K562 (cell line): Measurements from ENCODE around the gene PRR14L. TPM values are rescaled to one million over a fixed set of nuclear protein-coding genes. Genes with fewer than 3 reads are reported as not detected.
A peak's percentile ranks its signal among the peaks of the same experiment; 100 is the strongest.

Source experiments
- ATAC-seq: fragments of 200-7000 bp; cut with Tn5 transposase; 3 replicates; pipeline ENCODE4 v1.9.1; 2020; ENCODE audit warnings: moderate library complexity
- BruUV-seq: library from RNA; stranded (reverse); fragments of 400-500 nt; replicated peaks from 2 replicates; lab custom pipeline; 2021; lab: Mats Ljungman, UMichigan
- CTCF ChIA-PET: fragments of 300-600 bp; formaldehyde crosslinking; extraction: SDS; loops from one replicate; lab custom pipeline; 2021; ENCODE audit warnings: low intra/inter-chr PET ratio; lab: Yijun Ruan, JAX
- POLR2A ChIA-PET: fragments of 300-600, 350-650 bp; sonication (Branson Sonifier 250); formaldehyde crosslinking; extraction: SDS; loops from one replicate; lab custom pipeline; 2021; ENCODE audit warnings: antibody characterized with exemption, inconsistent platforms; lab: Yijun Ruan, JAX
- DNase-seq, 4 experiments: peaks; one replicate each; pipeline versions ENCODE4 v3.0.0 to v3.0.0-alpha.2; 2011 to 2018; ENCODE audit warnings: low spot score in 3 of 4, mixed read lengths in 3 of 4; ENCODE audit errors: extremely low read depth in 1 of 4
- FAIRE-seq: peaks from 2 replicates; lab custom pipeline; 2011; peaks lifted over from hg19 to GRCh38; lab: Jason Lieb, UNC
- H2AFZ ChIP-seq: 2 replicates; pipeline ENCODE4 v1.6.0; 2011; ENCODE audit warnings: low read depth, low read length, control low read depth, inconsistent platforms
- H3K27ac ChIP-seq: fragments of 200-600 bp; 3 replicates; pipeline ENCODE4 v1.8.0; 2011; ENCODE audit warnings: low read depth, mild to moderate bottlenecking, control low read depth, inconsistent platforms, low read length, moderate library complexity, mixed read lengths; ENCODE audit errors: extremely low read depth
- H3K27me3 ChIP-seq, 2 experiments: fragments of 300-600 bp in 1 of 2; 2 replicates in 1 of 2; 3 replicates in 1 of 2; pipeline versions ENCODE4 v1.6.0 to v1.8.0; 2011; ENCODE audit warnings: inconsistent platforms in 2 of 2, low read length in 2 of 2, mild to moderate bottlenecking in 1 of 2, mixed read lengths in 1 of 2, moderate library complexity in 1 of 2; ENCODE audit not compliant: control insufficient read depth in 2 of 2, insufficient read depth in 2 of 2
- H3K36me3 ChIP-seq: fragments of 300-600 bp; 3 replicates; pipeline ENCODE4 v1.8.0; 2011; ENCODE audit warnings: mild to moderate bottlenecking, low read length, inconsistent platforms; ENCODE audit not compliant: control insufficient read depth, insufficient read depth
- H3K4me1 ChIP-seq, 2 experiments: fragments of 200-600 bp in 1 of 2; replicated peaks in 1 of 2; 2 replicates in 1 of 2; 3 replicates in 1 of 2; pipeline versions ENCODE4 v1.5.1 to v1.8.0; 2011; ENCODE audit warnings: inconsistent platforms in 2 of 2, low read length in 2 of 2, mild to moderate bottlenecking in 1 of 2, mixed read lengths in 1 of 2, moderate library complexity in 1 of 2; ENCODE audit not compliant: control insufficient read depth in 2 of 2, insufficient read depth in 2 of 2
- H3K4me2 ChIP-seq: 2 replicates; pipeline ENCODE4 v1.6.1; 2011; ENCODE audit warnings: low read length, control low read depth, inconsistent platforms, mixed read lengths; ENCODE audit not compliant: insufficient read depth
- H3K4me3 ChIP-seq: fragments of 200-600 bp; sonication (generic), shearing (Covaris generic); 2 replicates; pipeline ENCODE4 v1.5.1; 2016; ENCODE audit warnings: control low read depth, inconsistent platforms
- H3K79me2 ChIP-seq: fragments of 200-600 bp; 3 replicates; pipeline ENCODE4 v1.8.0; 2011; ENCODE audit warnings: low read length, inconsistent platforms; ENCODE audit not compliant: control insufficient read depth, insufficient read depth
- H3K9ac ChIP-seq, 2 experiments: 2 replicates each; pipeline versions ENCODE4 v1.6.0 to v1.6.1; 2011; ENCODE audit warnings: low read depth in 2 of 2, low read length in 2 of 2, control low read depth in 1 of 2, inconsistent platforms in 1 of 2, mild to moderate bottlenecking in 1 of 2, mixed read lengths in 1 of 2; ENCODE audit not compliant: insufficient read depth in 1 of 2
- H3K9me1 ChIP-seq: one replicate; pipeline ENCODE4 v1.6.0; 2011; ENCODE audit warnings: inconsistent platforms, mild to moderate bottlenecking, low read length, moderate library complexity; ENCODE audit not compliant: control insufficient read depth, insufficient read depth
- H3K9me3 ChIP-seq: replicated peaks from 2 replicates; pipeline ENCODE4 v1.5.1; 2011; ENCODE audit warnings: low read depth, low read length, inconsistent platforms; ENCODE audit not compliant: control insufficient read depth, insufficient read depth
- H4K20me1 ChIP-seq: replicated peaks from 2 replicates; pipeline ENCODE4 v1.6.1; 2011; ENCODE audit warnings: low read length, inconsistent platforms, mixed read lengths; ENCODE audit not compliant: control insufficient read depth, insufficient read depth
- DPF2 ChIP-seq: fragments of 450-650 bp; IDR thresholded peaks from 2 replicates; pipeline ENCODE4 v1.6.1; 2016
- ELF1 ChIP-seq: fragments of 200-800 bp; sonication (Bioruptor generic); IDR thresholded peaks from 2 replicates; pipeline ENCODE4 v1.6.1; 2016; ENCODE audit warnings: missing genetic modification characterization, missing compliant biosample characterization
- HEY1 ChIP-seq: fragments of 250-450 bp; sonication (Bioruptor Pico); IDR thresholded peaks from 2 replicates; pipeline ENCODE4 v1.5.0; 2020; ENCODE audit warnings: mild to moderate bottlenecking, moderate library complexity, borderline replicate concordance
- LEF1 ChIP-seq: fragments of 450-650 bp; IDR thresholded peaks from 2 replicates; pipeline ENCODE4 v1.6.1; 2016; ENCODE audit warnings: mild to moderate bottlenecking
- MBD2 ChIP-seq: sonication (generic); IDR thresholded peaks from 2 replicates; pipeline ENCODE4 v1.6.1; 2016; ENCODE audit warnings: low read depth, borderline replicate concordance
- PHTF2 ChIP-seq: fragments of 250-450 bp; sonication (Bioruptor Pico); IDR thresholded peaks from 2 replicates; pipeline ENCODE4 v1.5.0; 2021; ENCODE audit warnings: mild to moderate bottlenecking
- SAFB2 ChIP-seq: fragments of 200-400 bp; formaldehyde crosslinking; IDR thresholded peaks from 2 replicates; pipeline ENCODE4 v1.6.1; 2018; ENCODE audit warnings: borderline replicate concordance, low read length, low read depth, moderate library complexity; ENCODE audit not compliant: severe bottlenecking
- SMAD4 ChIP-seq: fragments of 250-450 bp; sonication (Bioruptor Pico); conservative IDR thresholded peaks from 2 replicates; pipeline ENCODE4 v1.8.0; 2021; ENCODE audit warnings: inconsistent platforms, mild to moderate bottlenecking, moderate library complexity
- SRSF9 ChIP-seq: fragments of 200-400 bp; formaldehyde crosslinking; IDR thresholded peaks from 2 replicates; pipeline ENCODE4 v1.6.1; 2017; ENCODE audit warnings: low read depth, low read length, borderline replicate concordance
- STAT5A ChIP-seq: IDR thresholded peaks from 2 replicates; pipeline ENCODE4 v1.6.1; 2012; ENCODE audit warnings: low read length, inconsistent platforms, borderline replicate concordance
- TAF1 ChIP-seq: IDR thresholded peaks from 2 replicates; pipeline ENCODE4 v1.6.1; 2011; ENCODE audit warnings: mild to moderate bottlenecking, low read length, moderate library complexity; ENCODE audit not compliant: insufficient read depth, control insufficient read depth, severe bottlenecking; ENCODE audit errors: extremely low read depth
- TAF15 ChIP-seq: fragments of 200-400 bp; formaldehyde crosslinking; IDR thresholded peaks from 2 replicates; pipeline ENCODE4 v1.6.1; 2017; ENCODE audit warnings: mild to moderate bottlenecking, low read depth, low read length, moderate library complexity
- ZNF224 ChIP-seq: sonication (generic); formaldehyde crosslinking; IDR thresholded peaks from 2 replicates; pipeline ENCODE4 v1.8.0; 2022; ENCODE audit warnings: mild to moderate bottlenecking, missing genetic modification reagents
- ZNF316 ChIP-seq: fragments of 450-650 bp; IDR thresholded peaks from 2 replicates; pipeline ENCODE4 v1.6.1; 2016
- ZNF347 ChIP-seq: fragments of 450-650 bp; formaldehyde crosslinking; IDR thresholded peaks from 2 replicates; pipeline ENCODE4 v1.4.0; 2020; ENCODE audit warnings: low read depth, mild to moderate bottlenecking, moderate library complexity
- WGBS: fragments of 100-300 bp; shearing (Covaris generic); methylation state at CpG from one replicate; pipeline ENCODE4 v1.1.6; 2016; ENCODE audit warnings: low coverage, mixed read lengths; ENCODE audit not compliant: insufficient coverage; ENCODE audit errors: missing lambda C conversion rate; 5-methylcytosine and 5-hydroxymethylcytosine counted together
- in situ Hi-C: fragments of 300-500 bp; cut with MboI; formaldehyde crosslinking; loops from 4 replicates; pipeline ENCODE4 v1.15.0; 2018; ENCODE audit warnings: inconsistent platforms, mixed read lengths
- intact Hi-C: fragments of 100-400 bp; cut with micrococcal nuclease; formaldehyde crosslinking; loops from 2 replicates; pipeline ENCODE4 v1.14.2; 2022
- polyA plus RNA-seq, 8 experiments: library from polyadenylated mRNA; depleted of rRNA in 4 of 8; stranded (reverse) in 5 of 8; unstranded in 3 of 8; fragments of >200 nt; fragmentation: Nextera tagmentation in 2 of 8; fragmentation: Illumina TruSeq in 1 of 8; extraction: Ambion mirVana in 2 of 8; extraction: Trizol in 1 of 8; gene quantifications; 2 replicates each; pipeline versions ENCODE4 v1.2.1 to v1.2.3, GENCODE V29; 2011 to 2014; ENCODE audit warnings: inconsistent platforms in 1 of 8, missing spikeins in 1 of 8
- total RNA-seq, 7 experiments: library from RNA; depleted of rRNA in 6 of 7; stranded (reverse); fragments of >200 nt in 6 of 7; fragmentation: Illumina TruSeq in 2 of 7; extraction: Trizol in 2 of 7; gene quantifications; 2 replicates each; pipeline versions ENCODE4 v1.2.1 to v1.2.3, GENCODE V29; 2011 to 2021; ENCODE audit warnings: low replicate concordance in 1 of 7
- TF ChIP-seq, protein P1 (sequence below): sonication (generic); formaldehyde crosslinking; IDR thresholded peaks from 2 replicates; pipeline ENCODE4 v1.4.0; 2020; ENCODE audit warnings: mild to moderate bottlenecking, missing genetic modification reagents
- TF ChIP-seq, protein P2 (sequence below): IDR thresholded peaks from 2 replicates; pipeline ENCODE4 v1.6.1; 2014; ENCODE audit warnings: antibody characterized with exemption
- TF ChIP-seq, protein P3 (sequence below): fragments of 250-450 bp; sonication (Bioruptor Pico); IDR thresholded peaks from 2 replicates; pipeline ENCODE4 v1.4.0; 2020; ENCODE audit warnings: mild to moderate bottlenecking

The PRR14L gene
- total and polyA plus RNA-seq, 9 of the 15 experiments (the other 6 are each of a cell fraction or from before 2014, with no cell fraction given) = 2.8 to 36.3 (median 12.3) TPM

DNA sequence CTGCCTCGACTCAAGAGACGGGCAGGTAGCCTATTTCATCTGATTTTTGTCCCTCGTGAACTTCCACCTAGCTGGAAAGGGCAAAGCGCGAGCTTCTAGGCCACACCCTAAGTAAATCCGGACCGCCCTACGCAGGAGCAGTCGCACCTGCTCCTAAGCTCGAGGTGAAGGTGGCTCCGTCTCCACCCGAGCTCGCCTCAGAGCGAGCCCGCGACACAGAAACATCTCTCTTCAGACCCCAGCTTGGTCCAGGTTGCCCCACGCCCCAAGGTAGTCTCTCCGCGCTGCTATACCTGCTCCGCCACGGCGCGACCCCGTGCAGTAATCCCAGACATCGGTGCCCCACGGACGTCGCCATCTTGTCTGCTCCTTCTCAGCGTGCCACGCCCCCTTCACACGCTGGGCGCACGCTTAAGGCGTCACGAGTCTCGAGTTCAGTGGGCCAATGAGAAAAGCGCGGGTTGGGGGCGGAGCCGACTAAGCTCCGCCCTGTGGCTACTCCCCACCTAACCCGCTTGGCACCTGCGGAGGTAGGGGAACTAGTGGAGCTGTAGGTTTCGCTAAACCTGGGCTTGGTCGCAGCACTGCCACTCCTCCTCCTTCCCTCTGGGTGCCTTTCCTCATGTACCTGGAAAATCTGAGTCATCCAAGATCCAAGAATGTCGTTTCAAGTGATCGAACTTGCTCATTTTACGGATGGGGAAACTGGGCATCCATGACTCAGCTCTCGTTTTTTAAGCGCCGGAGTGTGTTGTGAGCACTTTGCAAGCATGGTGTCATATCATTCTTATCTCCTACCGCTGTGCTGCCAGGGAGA lies 87.9 kb downstream of the PRR14L start, which contains the start of gene PISD:
PISD (minus strand) TSS at position 365 of the 817 bp plus-strand sequence; CDS start at position 358, 7 bp downstream.
- in situ Hi-C loops = no loop called here
- no peaks in the 10 kb centered on the region for H3K9me1 ChIP-seq
- peak; percentile 96 for ATAC-seq
- POLR2A ChIA-PET = interaction anchor here (0.5 to 2.2 kb wide), 12 partner anchors 9 to 819 kb away, joined by 3 to 14 read pairs (median 4); no protein-coding TSS in a partner anchor
- CTCF ChIA-PET = no interaction called here
- peaks cover 5% of the 10 kb centered on the region in 2 experiments; a peak in 4 of 5 replicates for H3K4me1 ChIP-seq
- peak within 1 kb of the TSS; percentile 96 for H3K4me2 ChIP-seq
- H4K20me1 ChIP-seq = no peaks in the 10 kb centered on the region
- H3K27me3 ChIP-seq = no peaks in the 10 kb centered on the region
- H3K9ac ChIP-seq = peak within 1 kb of the TSS; percentile 68 to 97
- peak; percentile 95 to 96 (median 95) for DNase-seq
- peak within 1 kb of the TSS; percentile 95 for H2AFZ ChIP-seq
- 1% methylated on average over 43 of the region's 52 CpGs for WGBS
- no peaks in the 10 kb centered on the region for H3K9me3 ChIP-seq
- H3K36me3 ChIP-seq = no peaks in the 10 kb centered on the region
- peak within 1 kb of the TSS; percentile 94 for H3K4me3 ChIP-seq
- H3K79me2 ChIP-seq = peaks cover 42% of the 10 kb centered on the region
- H3K27ac ChIP-seq = peak within 1 kb of the TSS; percentile 78
- intact Hi-C loops = loop anchor here (10.0 kb wide), 2 partner anchors 93 to 213 kb away; partner anchors contain the start of genes DEPDC5 and PRR14L
- no TSS peak for BruUV-seq
- peak; percentile 98 for FAIRE-seq
- no peak for TF ChIP-seq SRSF9
- no peak for TF ChIP-seq ZNF224
- TF ChIP-seq, protein P1, sequence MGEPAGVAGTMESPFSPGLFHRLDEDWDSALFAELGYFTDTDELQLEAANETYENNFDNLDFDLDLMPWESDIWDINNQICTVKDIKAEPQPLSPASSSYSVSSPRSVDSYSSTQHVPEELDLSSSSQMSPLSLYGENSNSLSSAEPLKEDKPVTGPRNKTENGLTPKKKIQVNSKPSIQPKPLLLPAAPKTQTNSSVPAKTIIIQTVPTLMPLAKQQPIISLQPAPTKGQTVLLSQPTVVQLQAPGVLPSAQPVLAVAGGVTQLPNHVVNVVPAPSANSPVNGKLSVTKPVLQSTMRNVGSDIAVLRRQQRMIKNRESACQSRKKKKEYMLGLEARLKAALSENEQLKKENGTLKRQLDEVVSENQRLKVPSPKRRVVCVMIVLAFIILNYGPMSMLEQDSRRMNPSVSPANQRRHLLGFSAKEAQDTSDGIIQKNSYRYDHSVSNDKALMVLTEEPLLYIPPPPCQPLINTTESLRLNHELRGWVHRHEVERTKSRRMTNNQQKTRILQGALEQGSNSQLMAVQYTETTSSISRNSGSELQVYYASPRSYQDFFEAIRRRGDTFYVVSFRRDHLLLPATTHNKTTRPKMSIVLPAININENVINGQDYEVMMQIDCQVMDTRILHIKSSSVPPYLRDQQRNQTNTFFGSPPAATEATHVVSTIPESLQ (CRISPR knock-in tag) = no peak
- TF ChIP-seq ELF1 = no peak
- no peak for TF ChIP-seq HEY1 (CRISPR knock-in tag)
- TF ChIP-seq DPF2 = peak; percentile 62; the same call in 1 of the 2 replicates
- TF ChIP-seq, protein P2, sequence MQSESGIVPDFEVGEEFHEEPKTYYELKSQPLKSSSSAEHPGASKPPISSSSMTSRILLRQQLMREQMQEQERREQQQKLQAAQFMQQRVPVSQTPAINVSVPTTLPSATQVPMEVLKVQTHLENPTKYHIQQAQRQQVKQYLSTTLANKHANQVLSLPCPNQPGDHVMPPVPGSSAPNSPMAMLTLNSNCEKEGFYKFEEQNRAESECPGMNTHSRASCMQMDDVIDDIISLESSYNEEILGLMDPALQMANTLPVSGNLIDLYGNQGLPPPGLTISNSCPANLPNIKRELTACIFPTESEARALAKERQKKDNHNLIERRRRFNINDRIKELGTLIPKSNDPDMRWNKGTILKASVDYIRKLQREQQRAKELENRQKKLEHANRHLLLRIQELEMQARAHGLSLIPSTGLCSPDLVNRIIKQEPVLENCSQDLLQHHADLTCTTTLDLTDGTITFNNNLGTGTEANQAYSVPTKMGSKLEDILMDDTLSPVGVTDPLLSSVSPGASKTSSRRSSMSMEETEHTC = no peak
- TF ChIP-seq STAT5A = no peak
- no peak for TF ChIP-seq LEF1
- TF ChIP-seq PHTF2 (CRISPR knock-in tag) = no peak
- no peak for TF ChIP-seq ZNF347 (CRISPR knock-in tag)
- peak; percentile 68; the same call in 1 of the 2 replicates for TF ChIP-seq MBD2
- peak; percentile 66 for TF ChIP-seq TAF1
- TF ChIP-seq, protein P3, sequence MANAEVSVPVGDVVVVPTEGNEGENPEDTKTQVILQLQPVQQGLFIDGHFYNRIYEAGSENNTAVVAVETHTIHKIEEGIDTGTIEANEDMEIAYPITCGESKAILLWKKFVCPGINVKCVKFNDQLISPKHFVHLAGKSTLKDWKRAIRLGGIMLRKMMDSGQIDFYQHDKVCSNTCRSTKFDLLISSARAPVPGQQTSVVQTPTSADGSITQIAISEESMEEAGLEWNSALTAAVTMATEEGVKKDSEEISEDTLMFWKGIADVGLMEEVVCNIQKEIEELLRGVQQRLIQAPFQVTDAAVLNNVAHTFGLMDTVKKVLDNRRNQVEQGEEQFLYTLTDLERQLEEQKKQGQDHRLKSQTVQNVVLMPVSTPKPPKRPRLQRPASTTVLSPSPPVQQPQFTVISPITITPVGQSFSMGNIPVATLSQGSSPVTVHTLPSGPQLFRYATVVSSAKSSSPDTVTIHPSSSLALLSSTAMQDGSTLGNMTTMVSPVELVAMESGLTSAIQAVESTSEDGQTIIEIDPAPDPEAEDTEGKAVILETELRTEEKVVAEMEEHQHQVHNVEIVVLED (CRISPR knock-in tag) = peak; percentile 55; the same call in 1 of the 2 replicates
- TF ChIP-seq TAF15 = no peak
- TF ChIP-seq SMAD4 (CRISPR knock-in tag) = peak; percentile 64
- peak; percentile 68 for TF ChIP-seq ZNF316
- no peak for TF ChIP-seq SAFB2
